ENCODE data around the gene HNRNPUL1. TPM values are rescaled to one million over a fixed set of nuclear protein-coding genes. Genes with fewer than 3 reads are reported as not detected.

HNRNPUL1 gene
- total and polyA plus RNA-seq, 2 experiments from 2014 or later, result 204 to 207 TPM

DNA sequence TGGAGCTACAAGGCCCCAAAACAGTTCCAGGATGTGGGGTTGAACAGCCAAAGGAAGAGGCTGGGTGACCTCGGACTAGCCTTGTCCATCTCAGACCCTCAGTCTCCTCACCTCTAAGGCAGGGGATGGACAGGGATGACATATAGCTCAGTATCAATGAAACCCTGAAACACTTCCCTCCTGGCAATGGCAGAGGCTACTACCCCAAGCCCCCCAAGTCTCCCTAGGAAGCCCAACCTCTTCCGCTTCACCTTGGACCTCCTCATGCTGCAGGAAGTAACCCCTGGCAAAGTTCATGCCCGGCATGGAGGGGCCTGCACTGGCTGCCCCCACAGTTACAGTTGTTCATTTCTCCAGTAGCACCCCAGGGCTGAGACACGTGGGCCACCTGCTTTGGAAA lies 56.4 kb downstream of the HNRNPUL1 start:
- no peaks in the 10 kb centered on the region; the same call in 1 of the 2 replicates for H4K20me1 ChIP-seq (replicated peaks; ENCODE audit: insufficient read depth)
- H2AFZ ChIP-seq, result no peak overlapping the region
- DNase-seq (ENCODE audit: low spot score), result no peak
- peaks cover 3% of the 10 kb centered on the region; the same call in 2 of the 3 replicates for H3K9me3 Mint-ChIP-seq
- ATAC-seq, result no peak
- no peak overlapping the region for H3K4me3 ChIP-seq
- no peaks in the 10 kb centered on the region for H3K27me3 ChIP-seq (ENCODE audit: insufficient read depth)
- H3K27ac ChIP-seq (ENCODE audit: low read depth), result 0 out of 2 replicates have a peak overlapping the region, but pooled peaks have one; percentile 50
- H3F3A ChIP-seq (replicated peaks; ENCODE audit: low read depth), result peaks cover 25% of the 10 kb centered on the region
- peaks cover 30% of the 10 kb centered on the region for H3K4me1 ChIP-seq (ENCODE audit: insufficient read depth)
- H3K27ac Mint-ChIP-seq, result no peak overlapping the region; the same call in 1 of the 2 replicates
- peaks cover 54% of the 10 kb centered on the region for H3K36me3 Mint-ChIP-seq (ENCODE audit: low read depth)
- no peaks in the 10 kb centered on the region for H3K79me2 ChIP-seq (replicated peaks; ENCODE audit: insufficient read depth)
- H3K36me3 ChIP-seq (ENCODE audit: insufficient read depth), result no peaks in the 10 kb centered on the region
- H3K27me3 Mint-ChIP-seq (ENCODE audit: insufficient read depth, low read depth, poor library complexity), result peaks cover 18% of the 10 kb centered on the region
- H3K4me1 Mint-ChIP-seq, result peaks cover 38% of the 10 kb centered on the region
- H3K4me2 ChIP-seq, result 0 out of 2 replicates have a peak overlapping the region, but pooled peaks have one; percentile 6
- TF ChIP-seq CREB1 (CRISPR knock-in tag; IDR thresholded peaks at IDR 0.05; ENCODE audit: low read depth) (no peak), POLR2AphosphoS5 (IDR thresholded peaks at IDR 0.05; ENCODE audit: low read depth) (no peak), STAT1 (IDR thresholded peaks at IDR 0.05; ENCODE audit: unreplicated experiment) (no peak), ZNF114 (CRISPR knock-in tag; IDR thresholded peaks at IDR 0.05) (no peak), ZNF331 (CRISPR knock-in tag; IDR thresholded peaks at IDR 0.05; ENCODE audit: low read depth) (no peak)
- TF ChIP-seq, protein P1, sequence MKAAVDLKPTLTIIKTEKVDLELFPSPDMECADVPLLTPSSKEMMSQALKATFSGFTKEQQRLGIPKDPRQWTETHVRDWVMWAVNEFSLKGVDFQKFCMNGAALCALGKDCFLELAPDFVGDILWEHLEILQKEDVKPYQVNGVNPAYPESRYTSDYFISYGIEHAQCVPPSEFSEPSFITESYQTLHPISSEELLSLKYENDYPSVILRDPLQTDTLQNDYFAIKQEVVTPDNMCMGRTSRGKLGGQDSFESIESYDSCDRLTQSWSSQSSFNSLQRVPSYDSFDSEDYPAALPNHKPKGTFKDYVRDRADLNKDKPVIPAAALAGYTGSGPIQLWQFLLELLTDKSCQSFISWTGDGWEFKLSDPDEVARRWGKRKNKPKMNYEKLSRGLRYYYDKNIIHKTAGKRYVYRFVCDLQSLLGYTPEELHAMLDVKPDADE (IDR thresholded peaks at IDR 0.05), result no peak
- TF ChIP-seq, protein P2, sequence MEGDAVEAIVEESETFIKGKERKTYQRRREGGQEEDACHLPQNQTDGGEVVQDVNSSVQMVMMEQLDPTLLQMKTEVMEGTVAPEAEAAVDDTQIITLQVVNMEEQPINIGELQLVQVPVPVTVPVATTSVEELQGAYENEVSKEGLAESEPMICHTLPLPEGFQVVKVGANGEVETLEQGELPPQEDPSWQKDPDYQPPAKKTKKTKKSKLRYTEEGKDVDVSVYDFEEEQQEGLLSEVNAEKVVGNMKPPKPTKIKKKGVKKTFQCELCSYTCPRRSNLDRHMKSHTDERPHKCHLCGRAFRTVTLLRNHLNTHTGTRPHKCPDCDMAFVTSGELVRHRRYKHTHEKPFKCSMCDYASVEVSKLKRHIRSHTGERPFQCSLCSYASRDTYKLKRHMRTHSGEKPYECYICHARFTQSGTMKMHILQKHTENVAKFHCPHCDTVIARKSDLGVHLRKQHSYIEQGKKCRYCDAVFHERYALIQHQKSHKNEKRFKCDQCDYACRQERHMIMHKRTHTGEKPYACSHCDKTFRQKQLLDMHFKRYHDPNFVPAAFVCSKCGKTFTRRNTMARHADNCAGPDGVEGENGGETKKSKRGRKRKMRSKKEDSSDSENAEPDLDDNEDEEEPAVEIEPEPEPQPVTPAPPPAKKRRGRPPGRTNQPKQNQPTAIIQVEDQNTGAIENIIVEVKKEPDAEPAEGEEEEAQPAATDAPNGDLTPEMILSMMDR (conservative IDR thresholded peaks at IDR 0.05; ENCODE audit: low read depth in 2 of 2), result no peak
- H3K4me3 Mint-ChIP-seq, result no peak overlapping the region
- no peaks in the 10 kb centered on the region for H3K9me2 ChIP-seq (ENCODE audit: insufficient read depth)

DNA sequence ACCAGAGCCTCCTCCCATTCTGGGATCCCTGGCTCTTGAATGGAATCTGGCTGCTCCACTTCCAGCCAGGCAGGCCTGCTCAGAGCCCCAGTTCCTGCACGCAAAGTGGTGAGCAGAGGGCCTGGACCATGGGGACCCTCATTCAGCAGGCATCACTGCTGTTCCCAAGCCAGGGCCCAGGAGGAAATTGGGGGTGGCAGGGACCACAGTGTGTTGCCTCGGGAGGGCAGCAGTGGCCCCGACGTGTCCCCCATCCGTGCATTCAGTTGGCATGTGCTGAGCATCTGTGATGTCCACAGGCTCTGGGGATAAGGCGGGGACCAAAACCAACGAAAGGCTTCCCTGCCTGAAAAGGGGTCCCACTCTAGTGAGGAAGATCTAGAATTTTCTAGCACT lies 57.0 kb downstream of the HNRNPUL1 start:
- no peak overlapping the region for H3K4me3 ChIP-seq
- H3K9me2 ChIP-seq (ENCODE audit: insufficient read depth), result no peaks in the 10 kb centered on the region
- Mint-ChIP-seq H3K4me3 (no peak overlapping the region; the same call in 2 of the 3 replicates), H3K27me3 (ENCODE audit: insufficient read depth, low read depth, poor library complexity) (peaks cover 20% of the 10 kb centered on the region), H3K36me3 (ENCODE audit: low read depth) (peaks cover 49% of the 10 kb centered on the region), H3K9me3 (peaks cover 3% of the 10 kb centered on the region; the same call in 2 of the 3 replicates), H3K4me1 (peaks cover 40% of the 10 kb centered on the region), H3K27ac (no peak overlapping the region)
- no peak for DNase-seq (ENCODE audit: low spot score)
- H3K79me2 ChIP-seq (replicated peaks; ENCODE audit: insufficient read depth), result no peaks in the 10 kb centered on the region
- H3K27me3 ChIP-seq (ENCODE audit: insufficient read depth), result no peaks in the 10 kb centered on the region
- H3K36me3 ChIP-seq (ENCODE audit: insufficient read depth), result no peaks in the 10 kb centered on the region
- H3K27ac ChIP-seq (ENCODE audit: low read depth), result 0 out of 2 replicates have a peak overlapping the region, but pooled peaks have one; percentile 50
- no peak overlapping the region for H2AFZ ChIP-seq
- ATAC-seq, result no peak
- H3K4me2 ChIP-seq, result peak overlapping the region; percentile 48; the same call in 1 of the 2 replicates
- H4K20me1 ChIP-seq (replicated peaks; ENCODE audit: insufficient read depth), result no peaks in the 10 kb centered on the region; the same call in 1 of the 2 replicates
- H3K4me1 ChIP-seq (ENCODE audit: insufficient read depth), result peaks cover 37% of the 10 kb centered on the region
- peaks cover 27% of the 10 kb centered on the region for H3F3A ChIP-seq (replicated peaks; ENCODE audit: low read depth)
- TF ChIP-seq POLR2AphosphoS5 (IDR thresholded peaks at IDR 0.05; ENCODE audit: low read depth), result no peak
- TF ChIP-seq JUNB (IDR thresholded peaks at IDR 0.05; ENCODE audit: unreplicated experiment), result no peak
